K562 (cell line): ENCODE results near the gene MADD. TPM values are rescaled to one million over a fixed set of nuclear protein-coding genes. Genes with fewer than 3 reads are reported as not detected.

ENCODE experiments used
- ETV1 ChIP-seq: fragments of 450-650 bp; conservative IDR thresholded peaks from 2 replicates; pipeline ENCODE4 v1.6.1; 2016; ENCODE audit warnings: missing genetic modification characterization, control low read depth, low read depth, missing compliant biosample characterization
- GATA2 ChIP-seq: sonication (generic); formaldehyde crosslinking; IDR thresholded peaks from 2 replicates; pipeline ENCODE4 v1.4.0; 2020; ENCODE audit warnings: mild to moderate bottlenecking, missing genetic modification reagents
- KDM5B ChIP-seq: fragments of 200-600 bp; sonication (generic); IDR thresholded peaks from 2 replicates; pipeline ENCODE4 v1.6.1; 2012; ENCODE audit warnings: low read depth, mild to moderate bottlenecking, moderate library complexity, low read length, control low read depth, inconsistent platforms; ENCODE audit not compliant: insufficient replicate concordance
- NBN ChIP-seq: fragments of 450-650 bp; IDR thresholded peaks from 2 replicates; pipeline ENCODE4 v1.6.1; 2016; ENCODE audit warnings: low read depth, mild to moderate bottlenecking
- PTBP1 ChIP-seq: fragments of 200-400 bp; formaldehyde crosslinking; IDR thresholded peaks from 2 replicates; pipeline ENCODE4 v1.6.1; 2017; ENCODE audit warnings: low read depth, low read length
- PURB ChIP-seq: sonication (generic); formaldehyde crosslinking; IDR thresholded peaks from 2 replicates; pipeline ENCODE4 v1.9.0; 2021; ENCODE audit warnings: low read depth, mild to moderate bottlenecking, missing genetic modification reagents
- RAD21 ChIP-seq, 2 experiments: fragments of 250-450 bp in 1 of 2; fragments of 450-650 bp in 1 of 2; sonication (Bioruptor Pico) in 1 of 2; formaldehyde crosslinking in 1 of 2; IDR thresholded peaks in 1 of 2; conservative IDR thresholded peaks in 1 of 2; 2 replicates each; pipeline versions ENCODE4 v1.4.0 to v1.8.0; 2020 to 2022; ENCODE audit warnings: mild to moderate bottlenecking in 2 of 2, moderate library complexity in 1 of 2
- SNRNP70 ChIP-seq: fragments of 200-400 bp; formaldehyde crosslinking; optimal IDR thresholded peaks from 2 replicates; pipeline ENCODE3; 2017; ENCODE audit warnings: low read depth, low read length
- YBX1 ChIP-seq: fragments of 450-650 bp; IDR thresholded peaks from 2 replicates; pipeline ENCODE4 v1.7.1; 2016; ENCODE audit warnings: mild to moderate bottlenecking
- ZBTB40 ChIP-seq, 2 experiments: fragments of 450-650 bp in 1 of 2; sonication (generic) in 1 of 2; formaldehyde crosslinking in 1 of 2; IDR thresholded peaks; 2 replicates each; pipeline versions ENCODE4 v1.7.1 to v1.9.0; 2016 to 2022; ENCODE audit warnings: inconsistent platforms in 1 of 2, mild to moderate bottlenecking in 1 of 2, missing genetic modification reagents in 1 of 2
- polyA plus RNA-seq, 8 experiments: library from polyadenylated mRNA; depleted of rRNA in 4 of 8; stranded (reverse) in 5 of 8; unstranded in 3 of 8; fragments of >200 nt; fragmentation: Nextera tagmentation in 2 of 8; fragmentation: Illumina TruSeq in 1 of 8; extraction: Ambion mirVana in 2 of 8; extraction: Trizol in 1 of 8; gene quantifications; 2 replicates each; pipeline versions ENCODE4 v1.2.1 to v1.2.3, GENCODE V29; 2011 to 2014; ENCODE audit warnings: inconsistent platforms in 1 of 8, missing spikeins in 1 of 8
- total RNA-seq, 7 experiments: library from RNA; depleted of rRNA in 6 of 7; stranded (reverse); fragments of >200 nt in 6 of 7; fragmentation: Illumina TruSeq in 2 of 7; extraction: Trizol in 2 of 7; gene quantifications; 2 replicates each; pipeline versions ENCODE4 v1.2.1 to v1.2.3, GENCODE V29; 2011 to 2021; ENCODE audit warnings: low replicate concordance in 1 of 7
- TF ChIP-seq, protein P1 (sequence below), 2 experiments: fragments of 250-450 bp in 1 of 2; fragments of 450-650 bp in 1 of 2; sonication (Bioruptor Pico) in 1 of 2; IDR thresholded peaks; 2 replicates each; pipeline versions ENCODE4 v1.6.1 to v1.8.0; 2016 to 2021; ENCODE audit warnings: mild to moderate bottlenecking in 2 of 2, moderate library complexity in 2 of 2, missing compliant biosample characterization in 1 of 2, missing genetic modification characterization in 1 of 2
- TF ChIP-seq, protein P2 (sequence below): fragments of 450-650 bp; IDR thresholded peaks from 2 replicates; pipeline ENCODE4 v1.6.1; 2016; ENCODE audit warnings: missing biosample characterization, missing genetic modification characterization
- TF ChIP-seq, protein P3 (sequence below): sonication (generic); formaldehyde crosslinking; IDR thresholded peaks from 2 replicates; pipeline ENCODE4 v1.8.0; 2022; ENCODE audit warnings: mild to moderate bottlenecking, missing genetic modification reagents, borderline replicate concordance

The MADD gene
- total and polyA plus RNA-seq, 9 of the 15 experiments (the other 6 are each of a cell fraction or from before 2014, with no cell fraction given): 0.68 to 57.6 (median 33.6) TPM

- TF ChIP-seq, protein P1, sequence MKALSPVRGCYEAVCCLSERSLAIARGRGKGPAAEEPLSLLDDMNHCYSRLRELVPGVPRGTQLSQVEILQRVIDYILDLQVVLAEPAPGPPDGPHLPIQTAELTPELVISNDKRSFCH (CRISPR knock-in tag; IDR thresholded peaks at IDR 0.05): no peak
- TF ChIP-seq, protein P1 (tag; IDR thresholded peaks at IDR 0.05): no peak
- TF ChIP-seq ETV1: no peak
- no peak for TF ChIP-seq PURB (CRISPR knock-in tag)
- TF ChIP-seq, protein P2, sequence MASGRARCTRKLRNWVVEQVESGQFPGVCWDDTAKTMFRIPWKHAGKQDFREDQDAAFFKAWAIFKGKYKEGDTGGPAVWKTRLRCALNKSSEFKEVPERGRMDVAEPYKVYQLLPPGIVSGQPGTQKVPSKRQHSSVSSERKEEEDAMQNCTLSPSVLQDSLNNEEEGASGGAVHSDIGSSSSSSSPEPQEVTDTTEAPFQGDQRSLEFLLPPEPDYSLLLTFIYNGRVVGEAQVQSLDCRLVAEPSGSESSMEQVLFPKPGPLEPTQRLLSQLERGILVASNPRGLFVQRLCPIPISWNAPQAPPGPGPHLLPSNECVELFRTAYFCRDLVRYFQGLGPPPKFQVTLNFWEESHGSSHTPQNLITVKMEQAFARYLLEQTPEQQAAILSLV: no peak
- TF ChIP-seq KDM5B: no peak
- no peak for TF ChIP-seq YBX1
- TF ChIP-seq NBN: no peak
- TF ChIP-seq SNRNP70: no peak
- TF ChIP-seq PTBP1: no peak
- TF ChIP-seq, protein P3, sequence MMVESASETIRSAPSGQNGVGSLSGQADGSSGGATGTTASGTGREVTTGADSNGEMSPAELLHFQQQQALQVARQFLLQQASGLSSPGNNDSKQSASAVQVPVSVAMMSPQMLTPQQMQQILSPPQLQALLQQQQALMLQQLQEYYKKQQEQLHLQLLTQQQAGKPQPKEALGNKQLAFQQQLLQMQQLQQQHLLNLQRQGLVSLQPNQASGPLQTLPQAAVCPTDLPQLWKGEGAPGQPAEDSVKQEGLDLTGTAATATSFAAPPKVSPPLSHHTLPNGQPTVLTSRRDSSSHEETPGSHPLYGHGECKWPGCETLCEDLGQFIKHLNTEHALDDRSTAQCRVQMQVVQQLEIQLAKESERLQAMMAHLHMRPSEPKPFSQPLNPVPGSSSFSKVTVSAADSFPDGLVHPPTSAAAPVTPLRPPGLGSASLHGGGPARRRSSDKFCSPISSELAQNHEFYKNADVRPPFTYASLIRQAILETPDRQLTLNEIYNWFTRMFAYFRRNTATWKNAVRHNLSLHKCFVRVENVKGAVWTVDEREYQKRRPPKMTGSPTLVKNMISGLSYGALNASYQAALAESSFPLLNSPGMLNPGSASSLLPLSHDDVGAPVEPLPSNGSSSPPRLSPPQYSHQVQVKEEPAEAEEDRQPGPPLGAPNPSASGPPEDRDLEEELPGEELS (CRISPR knock-in tag): no peak
- no peak; the same call in 1 of the 2 replicates for TF ChIP-seq ZBTB40 (IDR thresholded peaks at IDR 0.05)
- no peak for TF ChIP-seq ZBTB40 (CRISPR knock-in tag; IDR thresholded peaks at IDR 0.05)
- no peak for TF ChIP-seq GATA2 (CRISPR knock-in tag)
- peak; percentile 83 to 84 for TF ChIP-seq RAD21 (CRISPR knock-in tag; conservative IDR thresholded peaks at IDR 0.05 in 1 of 2, IDR thresholded peaks at IDR 0.05 in 1 of 2)
Measured at GRCh38 chr11:47257517-47258316, 12.2 kb upstream of the MADD start, which contains the start of gene NR1H3 (continued).
